Fibroblast of mammary gland (primary cell): Measurements from ENCODE around the gene USP37.

Source experiments
- DNase-seq: peaks from one replicate; pipeline ENCODE4 v3.0.0-alpha.2; 2010; ENCODE audit warnings: low read depth
- H3K4me3 ChIP-seq: 2 replicates; pipeline ENCODE4 v1.5.1; 2011; ENCODE audit warnings: low read depth, mild to moderate bottlenecking, low read length, moderate library complexity; ENCODE audit not compliant: control insufficient read depth
- TF ChIP-seq, protein P1 (sequence below): conservative IDR thresholded peaks from 2 replicates; pipeline ENCODE4 v1.5.1; 2011; ENCODE audit warnings: low read depth, low read length, inconsistent platforms; ENCODE audit not compliant: control insufficient read depth, insufficient read depth

The USP37 gene

DNA sequence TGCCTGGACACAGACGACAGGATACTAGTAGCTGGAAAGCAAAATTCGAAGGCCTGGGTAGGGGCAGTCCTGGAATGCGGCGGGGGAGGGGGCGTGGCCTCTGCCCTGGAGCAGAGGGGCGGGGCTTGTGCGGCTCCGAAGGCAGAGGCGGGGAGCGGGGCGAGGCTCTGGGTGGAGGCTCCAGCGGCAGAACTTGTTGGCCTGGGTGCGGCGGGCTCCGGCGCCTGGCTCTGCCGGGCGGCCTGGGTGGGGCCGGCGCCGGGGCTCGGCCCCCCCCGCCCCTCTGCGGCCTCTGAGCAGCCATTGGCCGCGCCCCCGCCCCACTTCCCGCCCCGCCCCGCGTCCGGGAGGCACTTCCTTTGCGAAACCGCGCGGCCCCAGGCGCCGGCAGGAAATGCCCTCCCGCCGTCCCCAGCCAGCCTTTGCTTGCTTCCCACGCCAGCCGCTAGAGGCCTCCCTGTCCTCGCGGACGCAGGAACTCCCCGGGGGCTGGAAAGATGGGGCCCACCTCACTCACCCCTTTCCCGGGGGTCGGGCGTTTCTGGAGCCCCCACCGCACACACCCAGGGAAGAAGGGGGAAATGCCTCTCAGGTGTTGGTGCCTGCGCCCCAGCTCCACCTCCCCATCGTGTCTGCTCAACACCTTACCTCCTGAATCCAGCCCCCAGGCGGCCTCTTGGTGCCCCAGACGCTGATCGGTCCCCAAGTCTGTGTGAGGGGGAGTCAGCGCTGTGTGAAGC lies 161.8 kb downstream of the USP37 start:
- peak; percentile 91 for DNase-seq
- TF ChIP-seq, protein P1, sequence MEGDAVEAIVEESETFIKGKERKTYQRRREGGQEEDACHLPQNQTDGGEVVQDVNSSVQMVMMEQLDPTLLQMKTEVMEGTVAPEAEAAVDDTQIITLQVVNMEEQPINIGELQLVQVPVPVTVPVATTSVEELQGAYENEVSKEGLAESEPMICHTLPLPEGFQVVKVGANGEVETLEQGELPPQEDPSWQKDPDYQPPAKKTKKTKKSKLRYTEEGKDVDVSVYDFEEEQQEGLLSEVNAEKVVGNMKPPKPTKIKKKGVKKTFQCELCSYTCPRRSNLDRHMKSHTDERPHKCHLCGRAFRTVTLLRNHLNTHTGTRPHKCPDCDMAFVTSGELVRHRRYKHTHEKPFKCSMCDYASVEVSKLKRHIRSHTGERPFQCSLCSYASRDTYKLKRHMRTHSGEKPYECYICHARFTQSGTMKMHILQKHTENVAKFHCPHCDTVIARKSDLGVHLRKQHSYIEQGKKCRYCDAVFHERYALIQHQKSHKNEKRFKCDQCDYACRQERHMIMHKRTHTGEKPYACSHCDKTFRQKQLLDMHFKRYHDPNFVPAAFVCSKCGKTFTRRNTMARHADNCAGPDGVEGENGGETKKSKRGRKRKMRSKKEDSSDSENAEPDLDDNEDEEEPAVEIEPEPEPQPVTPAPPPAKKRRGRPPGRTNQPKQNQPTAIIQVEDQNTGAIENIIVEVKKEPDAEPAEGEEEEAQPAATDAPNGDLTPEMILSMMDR: peak; percentile 67
- peak overlapping the region; percentile 49 for H3K4me3 ChIP-seq

DNA sequence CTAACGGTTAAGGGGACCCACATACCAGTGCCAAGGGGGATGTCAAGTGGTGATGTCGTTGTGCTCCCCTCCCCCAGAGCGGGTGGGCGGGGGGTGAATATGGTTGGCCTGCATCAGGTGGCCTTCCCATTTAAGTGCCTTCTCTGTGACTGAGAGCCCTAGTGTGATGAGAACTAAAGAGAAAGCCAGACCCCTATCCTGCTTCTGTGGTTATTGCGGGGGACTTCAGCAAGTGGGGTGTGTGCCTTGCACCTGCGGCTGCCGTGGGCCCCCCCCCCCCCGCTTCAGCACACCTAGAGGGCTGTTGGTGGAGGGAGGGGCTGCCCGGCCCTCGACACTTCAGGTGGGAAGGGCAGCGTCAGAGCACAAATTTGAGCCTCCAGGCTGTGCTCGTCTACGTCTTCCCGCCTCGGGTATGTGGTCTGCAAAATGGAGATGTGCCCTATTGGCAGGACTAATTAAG lies 162.4 kb downstream of the USP37 start:
- TF ChIP-seq, protein P1: no peak
- peak overlapping the region; percentile 21 for H3K4me3 ChIP-seq
- no peak for DNase-seq

GRCh38 chr2:218405086-218405745 lies 162.9 kb downstream of the USP37 start:
- no peak for DNase-seq
- TF ChIP-seq, protein P1: no peak
- H3K4me3 ChIP-seq: no peak overlapping the region

DNA sequence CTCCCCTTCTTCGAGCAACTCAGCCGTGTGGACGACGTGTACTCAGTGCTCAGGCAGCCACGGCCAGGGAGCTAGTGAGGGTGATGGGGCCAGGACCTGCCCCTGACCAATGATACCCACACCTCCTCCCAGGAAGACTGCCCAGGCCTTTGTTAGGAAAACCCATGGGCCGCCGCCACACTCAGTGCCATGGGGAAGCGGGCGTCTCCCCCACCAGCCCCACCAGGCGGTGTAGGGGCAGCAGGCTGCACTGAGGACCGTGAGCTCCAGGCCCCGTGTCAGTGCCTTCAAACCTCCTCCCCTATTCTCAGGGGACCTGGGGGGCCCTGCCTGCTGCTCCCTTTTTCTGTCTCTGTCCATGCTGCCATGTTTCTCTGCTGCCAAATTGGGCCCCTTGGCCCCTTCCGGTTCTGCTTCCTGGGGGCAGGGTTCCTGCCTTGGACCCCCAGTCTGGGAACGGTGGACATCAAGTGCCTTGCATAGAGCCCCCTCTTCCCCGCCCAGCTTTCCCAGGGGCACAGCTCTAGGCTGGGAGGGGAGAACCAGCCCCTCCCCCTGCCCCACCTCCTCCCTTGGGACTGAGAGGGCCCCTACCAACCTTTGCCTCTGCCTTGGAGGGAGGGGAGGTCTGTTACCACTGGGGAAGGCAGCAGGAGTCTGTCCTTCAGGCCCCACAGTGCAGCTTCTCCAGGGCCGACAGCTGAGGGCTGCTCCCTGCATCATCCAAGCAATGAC lies 163.6 kb downstream of the USP37 start:
- TF ChIP-seq, protein P1: no peak
- no peak for DNase-seq
- no peak overlapping the region for H3K4me3 ChIP-seq

- TF ChIP-seq, protein P1: no peak
- no peak for DNase-seq
- H3K4me3 ChIP-seq: no peak overlapping the region
These were observed 164.3 kb downstream of the USP37 start for GRCh38 chr2:218403810-218404209.

DNA sequence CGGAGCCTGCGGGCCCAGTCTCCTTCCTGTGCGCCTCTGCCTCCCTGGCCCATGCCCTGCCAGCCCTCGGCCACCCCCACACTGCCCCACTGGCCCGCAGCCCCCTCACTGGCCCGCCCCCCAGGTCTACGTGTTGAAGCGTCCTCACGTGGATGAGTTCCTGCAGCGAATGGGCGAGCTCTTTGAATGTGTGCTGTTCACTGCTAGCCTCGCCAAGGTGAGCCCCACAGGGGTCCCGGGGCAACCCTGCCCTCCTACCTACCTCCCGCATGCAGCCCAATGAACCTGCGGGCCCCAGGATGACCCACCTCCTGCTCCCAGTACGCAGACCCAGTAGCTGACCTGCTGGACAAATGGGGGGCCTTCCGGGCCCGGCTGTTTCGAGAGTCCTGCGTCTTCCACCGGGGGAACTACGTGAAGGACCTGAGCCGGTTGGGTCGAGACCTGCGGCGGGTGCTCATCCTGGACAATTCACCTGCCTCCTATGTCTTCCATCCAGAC lies 165.2 kb downstream of the USP37 start:
- no peak overlapping the region for H3K4me3 ChIP-seq
- DNase-seq: no peak
- TF ChIP-seq, protein P1: no peak
